CD4-positive, alpha-beta T cell (primary cell): Measurements from ENCODE around the gene TEX28. TPM values are rescaled to one million over a fixed set of nuclear protein-coding genes. Genes with fewer than 3 reads are reported as not detected.
"Not testable (repeated sequence)": the region's sequence is repeated elsewhere in the genome, so short reads cannot be mapped to it uniquely, and the experiment has no call there.

Experiments
- ATAC-seq: fragments of 200-7000 bp; cut with Tn5 transposase; one replicate; pipeline ENCODE4 v1.10.0; 2022; ENCODE audit warnings: mild to moderate bottlenecking; ENCODE audit not compliant: poor library complexity
- CTCF ChIA-PET: fragments of 350-600 bp; sonication (Branson Sonifier 250); formaldehyde crosslinking; loops from one replicate; lab custom pipeline; 2021; ENCODE audit warnings: antibody characterized with exemption, inconsistent platforms; lab: Charles Lee
- POLR2A ChIA-PET: fragments of 350-600 bp; sonication (Branson Sonifier 250); formaldehyde crosslinking; loops from one replicate; lab custom pipeline; 2021; ENCODE audit warnings: antibody characterized with exemption, inconsistent platforms; lab: Charles Lee
- DNase-seq, 14 experiments: peaks; one replicate each; pipeline ENCODE4 v3.0.0-alpha.2; 2013 to 2020; ENCODE audit warnings: mixed read lengths in 2 of 14
- H3K27ac ChIP-seq, 2 donors: one replicate each; pipeline versions ENCODE4 v1.5.1 to v1.7.0; 2013; ENCODE audit warnings: low read length in 2 of 2, low read depth in 1 of 2, mild to moderate bottlenecking in 1 of 2
- H3K27me3 ChIP-seq, 2 experiments: 1 replicate in 1 of 2; 2 replicates in 1 of 2; pipeline versions ENCODE4 v1.6.1 to v1.7.0; 2013; ENCODE audit warnings: low read length in 2 of 2, control low read depth in 1 of 2, mild to moderate bottlenecking in 1 of 2, moderate library complexity in 1 of 2; ENCODE audit not compliant: insufficient read depth in 2 of 2, control insufficient read depth in 1 of 2
- H3K36me3 ChIP-seq: one replicate; pipeline ENCODE4 v1.6.1; 2013; ENCODE audit warnings: low read length, control low read depth; ENCODE audit not compliant: insufficient read depth
- H3K4me1 ChIP-seq: one replicate; pipeline ENCODE4 v1.6.1; 2013; ENCODE audit warnings: low read length, control low read depth; ENCODE audit not compliant: insufficient read depth
- H3K4me3 ChIP-seq: one replicate; pipeline ENCODE4 v1.5.1; 2013; ENCODE audit warnings: mild to moderate bottlenecking, low read length, moderate library complexity
- H3K9me3 ChIP-seq, 2 experiments: 1 replicate in 1 of 2; 2 replicates in 1 of 2; pipeline versions ENCODE4 v1.6.1 to v1.7.0; 2013; ENCODE audit warnings: low read length in 2 of 2, mild to moderate bottlenecking in 2 of 2, control low read depth in 1 of 2, moderate library complexity in 1 of 2; ENCODE audit not compliant: control insufficient read depth in 1 of 2, insufficient read depth in 1 of 2
- H3K27ac Mint-ChIP-seq: one replicate; pipeline ENCODE4 v1.8.0; 2020; ENCODE audit warnings: mixed read lengths
- H3K27me3 Mint-ChIP-seq: one replicate; pipeline ENCODE4 v1.8.0; 2021; ENCODE audit warnings: mixed read lengths
- H3K36me3 Mint-ChIP-seq: one replicate; pipeline ENCODE4 v1.8.0; 2021; ENCODE audit warnings: low read depth, mixed read lengths
- H3K4me1 Mint-ChIP-seq: one replicate; pipeline ENCODE4 v1.8.0; 2021; ENCODE audit warnings: low read depth, mixed read lengths
- H3K4me3 Mint-ChIP-seq: one replicate; pipeline ENCODE4 v1.8.0; 2020; ENCODE audit warnings: mild to moderate bottlenecking, mixed read lengths
- H3K9me3 Mint-ChIP-seq: one replicate; pipeline ENCODE4 v1.8.0; 2020; ENCODE audit warnings: mixed read lengths
- intact Hi-C, 2 experiments: fragments of 100-400 bp; cut with DNase I in 1 of 2; cut with micrococcal nuclease in 1 of 2; formaldehyde crosslinking; loops; one replicate each; pipeline versions ENCODE4 v1.15.1 to v1.9.0; 2023 to 2025; cut with DNase I, micrococcal nuclease
- total RNA-seq, 174 experiments: library from RNA in 2 of 174; stranded (reverse) in 2 of 174; gene quantifications; one replicate each; pipeline ENCODE4 v1.2.3 and lab custom pipeline; 2021 to 2026

TEX28 gene
- total RNA-seq, 2 experiments from 2014 or later: not detected

- not testable (repeated sequence) for DNase-seq
Measured at GRCh38 chrX:154226706-154227105, 68.2 kb downstream of the TEX28 start.

DNA sequence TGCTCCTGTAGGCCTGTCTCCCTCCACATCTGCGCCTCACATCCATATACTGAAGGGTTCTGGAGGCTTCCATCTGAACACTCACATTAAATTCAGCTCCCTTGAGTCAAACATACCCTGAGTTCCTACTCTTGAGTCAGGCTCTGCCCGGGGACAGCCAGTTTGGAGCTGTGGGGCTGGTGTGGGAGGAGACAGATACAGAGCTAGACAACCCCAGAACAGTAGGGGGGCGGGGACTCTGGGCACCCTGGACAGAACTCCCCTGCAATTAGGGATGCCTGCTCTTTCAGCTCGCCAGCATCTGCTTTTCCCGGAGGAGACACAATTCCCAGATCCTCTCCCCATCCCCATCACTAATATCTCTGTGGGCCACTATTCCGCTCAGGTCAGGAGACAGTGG is 69.6 kb downstream of the TEX28 start:
- intact Hi-C loops: not testable (repeated sequence)

More at GRCh38 chrX:154226706-154227105, 68.2 kb downstream of the TEX28 start:
- H3K4me1 ChIP-seq, H3K9me3 ChIP-seq, CTCF ChIA-PET, POLR2A ChIA-PET, ATAC-seq, H3K27me3 ChIP-seq, H3K27ac Mint-ChIP-seq, H3K36me3 ChIP-seq, H3K4me3 Mint-ChIP-seq, H3K9me3 Mint-ChIP-seq, H3K36me3 Mint-ChIP-seq, H3K4me3 ChIP-seq, H3K27ac ChIP-seq, H3K27me3 Mint-ChIP-seq, intact Hi-C loops, H3K4me1 Mint-ChIP-seq: not testable (repeated sequence)

More for the DNA sequence above, 69.6 kb downstream of the TEX28 start:
- H3K36me3 ChIP-seq, H3K27me3 Mint-ChIP-seq, H3K4me3 ChIP-seq, POLR2A ChIA-PET, CTCF ChIA-PET, H3K9me3 Mint-ChIP-seq, ATAC-seq, H3K27ac ChIP-seq, H3K36me3 Mint-ChIP-seq, H3K4me1 ChIP-seq, H3K4me1 Mint-ChIP-seq, H3K9me3 ChIP-seq, H3K27ac Mint-ChIP-seq, H3K27me3 ChIP-seq, DNase-seq, H3K4me3 Mint-ChIP-seq: not testable (repeated sequence)

Other genes starting within 250 kb of the TEX28 start
- 100 to 1,000 TPM; 120 to 133 TPM for gene MECP2, start 197.4 kb downstream of the TEX28 start, total RNA-seq
- not detected for gene OPN1LW, start 150.9 kb downstream of the TEX28 start, total RNA-seq
- gene OPN1MW, start 112.5 kb downstream of the TEX28 start, total RNA-seq: not detected
- gene OPN1MW2, start 75.4 kb downstream of the TEX28 start, total RNA-seq: not detected
- gene OPN1MW3, start 37.5 kb downstream of the TEX28 start, total RNA-seq: not detected
- 1 to 10 TPM; 1.7 to 2.3 TPM for gene TKTL1, start 671 bp upstream of the TEX28 start, total RNA-seq
- gene FLNA, start 79.5 kb upstream of the TEX28 start, total RNA-seq: 1,000 to 10,000 TPM; 1,012 to 1,022 TPM
- gene EMD, start 84.2 kb upstream of the TEX28 start, total RNA-seq: 100 to 1,000 TPM; 164 to 178 TPM
- 1,000 to 10,000 TPM; 5,036 to 5,204 TPM for gene RPL10, start 103.3 kb upstream of the TEX28 start, total RNA-seq
- 10 to 100 TPM; 16.0 to 18.4 TPM for gene DNASE1L1, start 114.1 kb upstream of the TEX28 start, total RNA-seq
- gene TAFAZZIN, start 116.4 kb upstream of the TEX28 start, total RNA-seq: 10 to 100 TPM; 72.8 to 78.5 TPM
- gene ATP6AP1, start 133.6 kb upstream of the TEX28 start, total RNA-seq: 10 to 100 TPM; 31.4 to 40.8 TPM
- 100 to 1,000 TPM; 144 to 145 TPM for gene GDI1, start 142.0 kb upstream of the TEX28 start, total RNA-seq
- 10 to 100 TPM; 42.3 to 49.4 TPM for gene FAM50A, start 149.0 kb upstream of the TEX28 start, total RNA-seq
- gene PLXNA3, start 163.2 kb upstream of the TEX28 start, total RNA-seq: 10 to 100 TPM; 35.1 to 38.1 TPM
- 1 to 10 TPM; 5.7 to 6.6 TPM for gene LAGE3, start 184.2 kb upstream of the TEX28 start, total RNA-seq
- gene UBL4A, start 191.5 kb upstream of the TEX28 start, total RNA-seq: 1 to 10 TPM; 6.6 to 8.9 TPM
- 10 to 100 TPM; 15.7 to 16.4 TPM for gene SLC10A3, start 195.5 kb upstream of the TEX28 start, total RNA-seq
- 10 to 100 TPM; 36.1 to 38.2 TPM for gene FAM3A, start 221.1 kb upstream of the TEX28 start, total RNA-seq